ENCODE data around the gene TRHDE. TPM values are rescaled to one million over a fixed set of nuclear protein-coding genes. Genes with fewer than 3 reads are reported as not detected.

TRHDE gene
- total RNA-seq, 2 donors from 2014 or later, result 0.57 to 8.7 TPM

DNA sequence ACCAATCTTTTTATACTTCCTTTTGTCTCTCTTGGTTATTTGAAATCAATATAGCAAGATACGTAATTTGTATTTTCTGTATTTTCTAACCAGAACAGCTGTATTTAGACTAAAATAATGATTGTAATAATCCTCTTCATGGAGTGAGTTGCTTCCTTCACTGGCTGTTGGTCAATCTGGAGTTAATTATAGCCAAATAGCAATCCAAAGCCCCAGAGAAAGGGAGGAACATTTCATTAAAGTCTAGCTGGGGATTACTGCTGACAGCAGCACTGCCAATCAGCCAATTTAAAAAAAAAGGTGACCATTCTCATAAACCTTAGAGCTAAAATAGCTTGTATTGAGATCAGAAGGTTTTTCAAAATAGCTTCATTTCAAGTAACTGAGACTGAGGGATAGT is 118.0 kb downstream of the TRHDE start:
- DNase-seq, result no peak
- intact Hi-C loops (cut with DNase I), result no loop called here
- Histone ChIP-seq H3K36me3 (no peaks in the 10 kb centered on the region), H3K9me3 (no peaks in the 10 kb centered on the region), H3K9ac (ENCODE audit: low read depth in 2 of 2, low read length in 2 of 2) (no peak overlapping the region), H3K4me1 (no peaks in the 10 kb centered on the region), H3K27ac (no peak overlapping the region), H3K27me3 (no peaks in the 10 kb centered on the region), H3K4me3 (no peak overlapping the region)
- TF ChIP-seq, protein P1, sequence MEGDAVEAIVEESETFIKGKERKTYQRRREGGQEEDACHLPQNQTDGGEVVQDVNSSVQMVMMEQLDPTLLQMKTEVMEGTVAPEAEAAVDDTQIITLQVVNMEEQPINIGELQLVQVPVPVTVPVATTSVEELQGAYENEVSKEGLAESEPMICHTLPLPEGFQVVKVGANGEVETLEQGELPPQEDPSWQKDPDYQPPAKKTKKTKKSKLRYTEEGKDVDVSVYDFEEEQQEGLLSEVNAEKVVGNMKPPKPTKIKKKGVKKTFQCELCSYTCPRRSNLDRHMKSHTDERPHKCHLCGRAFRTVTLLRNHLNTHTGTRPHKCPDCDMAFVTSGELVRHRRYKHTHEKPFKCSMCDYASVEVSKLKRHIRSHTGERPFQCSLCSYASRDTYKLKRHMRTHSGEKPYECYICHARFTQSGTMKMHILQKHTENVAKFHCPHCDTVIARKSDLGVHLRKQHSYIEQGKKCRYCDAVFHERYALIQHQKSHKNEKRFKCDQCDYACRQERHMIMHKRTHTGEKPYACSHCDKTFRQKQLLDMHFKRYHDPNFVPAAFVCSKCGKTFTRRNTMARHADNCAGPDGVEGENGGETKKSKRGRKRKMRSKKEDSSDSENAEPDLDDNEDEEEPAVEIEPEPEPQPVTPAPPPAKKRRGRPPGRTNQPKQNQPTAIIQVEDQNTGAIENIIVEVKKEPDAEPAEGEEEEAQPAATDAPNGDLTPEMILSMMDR (IDR thresholded peaks at IDR 0.05), result no peak

DNA sequence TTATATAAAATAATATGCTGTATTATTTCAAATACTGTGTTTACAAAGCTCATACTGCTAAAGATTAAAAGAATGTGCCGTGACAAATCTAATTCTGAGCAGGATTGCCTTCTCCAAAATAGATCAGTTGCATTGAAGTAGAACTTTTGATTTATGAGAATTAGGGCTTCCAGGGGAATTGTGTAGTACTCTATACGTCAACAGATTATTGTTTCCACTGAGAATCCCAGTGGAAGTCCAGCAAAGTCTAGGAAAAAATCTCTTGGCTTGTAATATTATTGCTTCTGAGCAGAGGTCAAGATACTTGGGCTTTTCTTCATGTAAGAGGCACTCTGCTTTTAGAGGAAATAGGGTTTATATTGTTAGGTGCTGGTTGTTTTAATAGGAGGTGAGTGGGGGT is 133.9 kb downstream of the TRHDE start:
- no peaks in the 10 kb centered on the region for H3K4me1 ChIP-seq
- intact Hi-C loops (cut with DNase I), result no loop called here

GRCh38 chr12:72432037-72432604 is 160.0 kb downstream of the TRHDE start:
- Histone ChIP-seq H3K27me3 (no peaks in the 10 kb centered on the region), H3K4me3 (peak overlapping the region; percentile 6), H3K9ac (ENCODE audit: low read depth in 2 of 2, low read length in 2 of 2) (no peak overlapping the region), H3K9me3 (no peaks in the 10 kb centered on the region), H3K4me1 (no peaks in the 10 kb centered on the region), H3K36me3 (no peaks in the 10 kb centered on the region), H3K27ac (peak overlapping the region; percentile 44)
- DNase-seq, result peak; percentile 65
- intact Hi-C loops (cut with DNase I), result no loop called here
- TF ChIP-seq, protein P1 (IDR thresholded peaks at IDR 0.05), result no peak

More for the DNA sequence above, 133.9 kb downstream of the TRHDE start:
- Histone ChIP-seq H3K36me3 (no peaks in the 10 kb centered on the region), H3K4me3 (no peak overlapping the region), H3K27me3 (no peaks in the 10 kb centered on the region), H3K9me3 (no peaks in the 10 kb centered on the region), H3K9ac (ENCODE audit: low read depth in 2 of 2, low read length in 2 of 2) (no peak overlapping the region), H3K27ac (no peak overlapping the region)
- no peak for DNase-seq
- TF ChIP-seq, protein P1 (IDR thresholded peaks at IDR 0.05), result no peak

GRCh38 chr12:72433298-72433697 is 161.1 kb downstream of the TRHDE start:
- Histone ChIP-seq H3K4me3 (no peak overlapping the region), H3K27me3 (no peaks in the 10 kb centered on the region), H3K36me3 (no peaks in the 10 kb centered on the region), H3K9me3 (no peaks in the 10 kb centered on the region), H3K4me1 (no peaks in the 10 kb centered on the region), H3K27ac (no peak overlapping the region), H3K9ac (ENCODE audit: low read depth in 2 of 2, low read length in 2 of 2) (no peak overlapping the region)
- TF ChIP-seq, protein P1 (IDR thresholded peaks at IDR 0.05), result no peak
- intact Hi-C loops (cut with DNase I), result no loop called here
- peak; percentile 24 for DNase-seq

- Histone ChIP-seq H3K9me3 (no peaks in the 10 kb centered on the region), H3K27me3 (no peaks in the 10 kb centered on the region), H3K27ac (no peak overlapping the region), H3K4me1 (no peaks in the 10 kb centered on the region), H3K9ac (ENCODE audit: low read depth in 2 of 2, low read length in 2 of 2) (no peak overlapping the region), H3K4me3 (no peak overlapping the region), H3K36me3 (no peaks in the 10 kb centered on the region)
- intact Hi-C loops (cut with DNase I), result no loop called here
- TF ChIP-seq, protein P1 (IDR thresholded peaks at IDR 0.05), result no peak
- DNase-seq, result no peak
Observed at GRCh38 chr12:72434999-72435398, 162.8 kb downstream of the TRHDE start.

Measured in colonic mucosa (tissue), 4 donors.